GM23338 (cell line): ENCODE results near the gene EZR. TPM values are rescaled to one million over a fixed set of nuclear protein-coding genes. Genes with fewer than 3 reads are reported as not detected.

Experiments
- ATAC-seq: fragments of 200-7000 bp; cut with Tn5 transposase; 3 replicates; pipeline ENCODE4 v1.9.1; 2020
- DNase-seq: peaks from one replicate; pipeline ENCODE4 v3.0.0-alpha.2; 2015; ENCODE audit warnings: low spot score
- H2AFZ ChIP-seq: fragments of 200-600 bp; sonication (generic); 2 replicates; pipeline ENCODE4 v1.8.0; 2016; ENCODE audit warnings: antibody characterized with exemption, mild to moderate bottlenecking, moderate library complexity
- H3F3A ChIP-seq: fragments of 200-600 bp; sonication (generic); replicated peaks from 2 replicates; pipeline ENCODE4 v1.8.0; 2017; ENCODE audit warnings: antibody characterized with exemption, mixed run types, low read depth
- H3K27ac ChIP-seq: fragments of 200-600 bp; sonication (generic); 2 replicates; pipeline ENCODE4 v1.6.1; 2016; ENCODE audit warnings: low read depth
- H3K27me3 ChIP-seq: fragments of 200-600 bp; sonication (generic); 2 replicates; pipeline ENCODE4 v1.8.0; 2016; ENCODE audit warnings: mild to moderate bottlenecking, mixed run types, moderate library complexity; ENCODE audit not compliant: insufficient read depth
- H3K36me3 ChIP-seq: fragments of 200-600 bp; sonication (generic); 2 replicates; pipeline ENCODE4 v1.8.0; 2016; ENCODE audit warnings: mild to moderate bottlenecking; ENCODE audit not compliant: insufficient read depth
- H3K4me1 ChIP-seq: fragments of 200-600 bp; sonication (generic); 2 replicates; pipeline ENCODE4 v1.8.0; 2016; ENCODE audit warnings: mild to moderate bottlenecking, moderate library complexity; ENCODE audit not compliant: insufficient read depth
- H3K4me2 ChIP-seq: fragments of 200-600 bp; sonication (generic); 2 replicates; pipeline ENCODE4 v1.7.1; 2017; ENCODE audit warnings: mixed run types
- H3K4me3 ChIP-seq: fragments of 200-600 bp; sonication (generic); 2 replicates; pipeline ENCODE4 v1.6.1; 2016; ENCODE audit warnings: mixed run types
- H3K79me2 ChIP-seq: fragments of 200-600 bp; sonication (generic); replicated peaks from 2 replicates; pipeline ENCODE4 v1.8.0; 2017; ENCODE audit warnings: mild to moderate bottlenecking; ENCODE audit not compliant: insufficient read depth
- H3K9me2 ChIP-seq: fragments of 200-600 bp; sonication (generic); 2 replicates; pipeline ENCODE4 v1.8.0; 2017; ENCODE audit not compliant: insufficient read depth
- H4K20me1 ChIP-seq: fragments of 200-600 bp; sonication (generic); replicated peaks from 2 replicates; pipeline ENCODE4 v1.8.0; 2017; ENCODE audit warnings: mild to moderate bottlenecking; ENCODE audit not compliant: insufficient read depth
- H3K27ac Mint-ChIP-seq: 2 replicates; pipeline ENCODE4 v1.8.0; 2020; ENCODE audit warnings: inconsistent platforms, mild to moderate bottlenecking, moderate library complexity, mixed read lengths
- H3K27me3 Mint-ChIP-seq: 3 replicates; pipeline ENCODE4 v1.8.0; 2022; ENCODE audit warnings: low read depth, mild to moderate bottlenecking, moderate library complexity, mixed read lengths, inconsistent platforms; ENCODE audit not compliant: insufficient read depth, poor library complexity
- H3K36me3 Mint-ChIP-seq: 3 replicates; pipeline ENCODE4 v1.8.0; 2021; ENCODE audit warnings: low read depth, mild to moderate bottlenecking, inconsistent platforms, moderate library complexity, mixed read lengths
- H3K4me1 Mint-ChIP-seq: 3 replicates; pipeline ENCODE4 v1.8.0; 2020; ENCODE audit warnings: mild to moderate bottlenecking, inconsistent platforms, mixed read lengths
- H3K4me3 Mint-ChIP-seq: 3 replicates; pipeline ENCODE4 v1.8.0; 2021; ENCODE audit warnings: moderate library complexity, mild to moderate bottlenecking, inconsistent platforms, mixed read lengths
- H3K9me3 Mint-ChIP-seq: 3 replicates; pipeline ENCODE4 v1.8.0; 2020; ENCODE audit warnings: moderate library complexity, mild to moderate bottlenecking, inconsistent platforms, mixed read lengths
- CREB1 ChIP-seq: fragments of 250-450 bp; sonication (Bioruptor Pico); IDR thresholded peaks from 2 replicates; pipeline ENCODE4 v1.5.0; 2020; ENCODE audit warnings: low read depth, mild to moderate bottlenecking, moderate library complexity
- CTCF ChIP-seq, 2 experiments: fragments of 200-600 bp in 1 of 2; sonication (generic) in 1 of 2; conservative IDR thresholded peaks; 2 replicates each; pipeline versions ENCODE4 v1.5.1 to v1.6.1; 2016 to 2017; ENCODE audit warnings: antibody characterized with exemption in 2 of 2, low read depth in 2 of 2, mild to moderate bottlenecking in 2 of 2, moderate library complexity in 1 of 2
- ETS1 ChIP-seq: IDR thresholded peaks from 2 replicates; pipeline ENCODE4 v1.6.1; 2016; ENCODE audit warnings: antibody characterized with exemption
- EZH2 ChIP-seq: fragments of 200-600 bp; sonication (generic); IDR thresholded peaks from one replicate; pipeline ENCODE4 v1.8.0; 2017; ENCODE audit warnings: antibody characterized with exemption, mild to moderate bottlenecking, low read depth; ENCODE audit not compliant: unreplicated experiment
- EZH2phosphoT487 ChIP-seq: fragments of 200-600 bp; sonication (generic); IDR thresholded peaks from one replicate; pipeline ENCODE4 v1.8.1; 2018; ENCODE audit warnings: antibody characterized with exemption; ENCODE audit not compliant: unreplicated experiment
- JUNB ChIP-seq: IDR thresholded peaks from one replicate; pipeline ENCODE4 v1.6.1; 2016; ENCODE audit warnings: antibody characterized with exemption; ENCODE audit not compliant: unreplicated experiment
- POLR2AphosphoS5 ChIP-seq: IDR thresholded peaks from 2 replicates; pipeline ENCODE4 v1.6.1; 2016; ENCODE audit warnings: antibody characterized with exemption, low read depth
- REST ChIP-seq: IDR thresholded peaks from one replicate; pipeline ENCODE4 v1.6.1; 2018; ENCODE audit warnings: antibody characterized with exemption; ENCODE audit not compliant: unreplicated experiment
- ZNF331 ChIP-seq: fragments of 250-450 bp; sonication (Bioruptor Pico); IDR thresholded peaks from 2 replicates; pipeline ENCODE4 v1.5.0; 2020; ENCODE audit warnings: low read depth, mild to moderate bottlenecking, moderate library complexity
- polyA plus RNA-seq: library from polyadenylated mRNA; unstranded; fragments of >200 nt; fragmentation: Nextera tagmentation; extraction: Ambion mirVana; gene quantifications from 2 replicates; pipeline ENCODE4 v1.2.1, GENCODE V29; 2016
- total RNA-seq: library from RNA; depleted of rRNA; stranded (reverse); fragments of >200 nt; shearing (Covaris generic); gene quantifications from 2 replicates; pipeline ENCODE4 v1.2.3, GENCODE V29; 2014

Gene EZR
- total and polyA plus RNA-seq, 2 experiments from 2014 or later = 199 to 208 TPM

GRCh38 chr6:158810155-158811095 lies 8.7 kb downstream of the EZR start (continued):
- no peak for TF ChIP-seq ETS1
- TF ChIP-seq ZNF331 (CRISPR knock-in tag) = no peak
- no peak for TF ChIP-seq POLR2AphosphoS5
- TF ChIP-seq CREB1 (CRISPR knock-in tag) = no peak
- TF ChIP-seq REST = no peak
- TF ChIP-seq CTCF (conservative IDR thresholded peaks at IDR 0.05; ENCODE audit: low read depth in 2 of 2) = no peak
- no peak for TF ChIP-seq EZH2
- no peak for TF ChIP-seq JUNB
- no peak for TF ChIP-seq EZH2phosphoT487

- Histone ChIP-seq H3F3A (0 out of 2 replicates have a peak, but pooled peaks cover 11% of the 10 kb centered on the region), H3K4me2 (peak overlapping the region; percentile 49), H3K9me2 (no peaks in the 10 kb centered on the region), H3K4me1 (peaks cover 96% of the 10 kb centered on the region), H3K79me2 (peaks cover 100% of the 10 kb centered on the region), H2AFZ (no peak overlapping the region), H3K27ac (peak overlapping the region; percentile 73), H3K27me3 (no peaks in the 10 kb centered on the region), H4K20me1 (peaks cover 77% of the 10 kb centered on the region), H3K36me3 (peaks cover 9% of the 10 kb centered on the region), H3K4me3 (0 out of 2 replicates have a peak overlapping the region, but pooled peaks have one; percentile 6)
- H3K4me3 Mint-ChIP-seq = no peak overlapping the region
- H3K27me3 Mint-ChIP-seq = peaks cover 12% of the 10 kb centered on the region
- H3K27ac Mint-ChIP-seq = no peak overlapping the region
- peaks cover 94% of the 10 kb centered on the region for H3K4me1 Mint-ChIP-seq
- no peak for ATAC-seq
- DNase-seq = no peak
- peaks cover 63% of the 10 kb centered on the region for H3K36me3 Mint-ChIP-seq
- no peak; a peak in 1 of 4 replicates for TF ChIP-seq CTCF (conservative IDR thresholded peaks at IDR 0.05; ENCODE audit: low read depth in 2 of 2)
- no peak for TF ChIP-seq POLR2AphosphoS5
- H3K9me3 Mint-ChIP-seq = no peaks in the 10 kb centered on the region
These were observed 10.1 kb downstream of the EZR start for GRCh38 chr6:158808941-158809678.
